ENCODE results near the gene CNTN1. TPM values are rescaled to one million over a fixed set of nuclear protein-coding genes. Genes with fewer than 3 reads are reported as not detected.

The CNTN1 gene
- total and polyA plus RNA-seq, 7 donors, result 0.10 to 1.4 (median 0.23) TPM

GRCh38 chr12:40903040-40903439 lies 210.8 kb downstream of the CNTN1 start:
- DNase-seq, result no peak
- no peak overlapping the region for H3K27ac ChIP-seq
- no peaks in the 10 kb centered on the region for H3K27me3 ChIP-seq (ENCODE audit: insufficient read depth in 3 of 3, low read length in 2 of 3)
- H3K36me3 ChIP-seq (ENCODE audit: insufficient read depth in 1 of 2, low read depth in 1 of 2), result no peaks in the 10 kb centered on the region
- H3K4me1 ChIP-seq, result no peaks in the 10 kb centered on the region
- TF ChIP-seq CTCF (IDR thresholded peaks at IDR 0.05), result no peak
- WGBS, 3 donors, result 3 to 36% (median 6%) methylated on average over 1 of the region's 1 CpG
- H3K4me3 ChIP-seq, result no peak overlapping the region
- intact Hi-C loops (cut with DNase I), result no loop called here
- H3K9me3 ChIP-seq, result no peaks in the 10 kb centered on the region
- no peak for ATAC-seq

GRCh38 chr12:40907115-40907527 lies 214.9 kb downstream of the CNTN1 start:
- no peaks in the 10 kb centered on the region for H3K27me3 ChIP-seq (ENCODE audit: insufficient read depth in 3 of 3, low read length in 2 of 3)
- H3K4me3 ChIP-seq, result no peak overlapping the region
- no peak for TF ChIP-seq CTCF (IDR thresholded peaks at IDR 0.05)
- intact Hi-C loops (cut with DNase I), result no loop called here
- DNase-seq, result no peak
- no peaks in the 10 kb centered on the region for H3K36me3 ChIP-seq (ENCODE audit: insufficient read depth in 1 of 2, low read depth in 1 of 2)
- ATAC-seq, result no peak
- no peaks in the 10 kb centered on the region for H3K9me3 ChIP-seq
- 71 to 77% (median 71%) methylated on average over 4 of the region's 4 CpGs for WGBS, 3 donors
- no peak overlapping the region for H3K27ac ChIP-seq
- no peaks in the 10 kb centered on the region for H3K4me1 ChIP-seq

GRCh38 chr12:40911676-40912075 lies 219.4 kb downstream of the CNTN1 start:
- H3K9me3 ChIP-seq, result no peaks in the 10 kb centered on the region
- no peaks in the 10 kb centered on the region for H3K27me3 ChIP-seq (ENCODE audit: insufficient read depth in 3 of 3, low read length in 2 of 3)
- no peak overlapping the region for H3K4me3 ChIP-seq
- H3K27ac ChIP-seq, result no peak overlapping the region
- no peak for TF ChIP-seq CTCF (IDR thresholded peaks at IDR 0.05)
- DNase-seq, result no peak
- intact Hi-C loops (cut with DNase I), result no loop called here
- 86 to 90% (median 89%) methylated on average over 3 of the region's 3 CpGs for WGBS, 3 donors
- ATAC-seq, result no peak
- H3K36me3 ChIP-seq (ENCODE audit: insufficient read depth in 1 of 2, low read depth in 1 of 2), result no peaks in the 10 kb centered on the region
- H3K4me1 ChIP-seq, result no peaks in the 10 kb centered on the region

GRCh38 chr12:40915172-40915571 lies 222.9 kb downstream of the CNTN1 start:
- Histone ChIP-seq H3K27ac (no peak overlapping the region), H3K36me3 (ENCODE audit: insufficient read depth in 1 of 2, low read depth in 1 of 2) (no peaks in the 10 kb centered on the region), H3K27me3 (ENCODE audit: insufficient read depth in 3 of 3, low read length in 2 of 3) (peaks cover 0 to 2% (median 0%) of the 10 kb centered on the region in 3 donors), H3K4me1 (no peaks in the 10 kb centered on the region), H3K4me3 (no peak overlapping the region), H3K9me3 (no peaks in the 10 kb centered on the region)
- 78 to 84% (median 81%) methylated on average over 2 of the region's 2 CpGs for WGBS, 3 donors
- ATAC-seq, result no peak
- no peak for TF ChIP-seq CTCF (IDR thresholded peaks at IDR 0.05)
- no peak for DNase-seq
- intact Hi-C loops (cut with DNase I), result no loop called here

GRCh38 chr12:40917561-40917960 lies 225.3 kb downstream of the CNTN1 start:
- no peaks in the 10 kb centered on the region for H3K4me1 ChIP-seq
- no peaks in the 10 kb centered on the region for H3K36me3 ChIP-seq (ENCODE audit: insufficient read depth in 1 of 2, low read depth in 1 of 2)
- H3K27me3 ChIP-seq (ENCODE audit: insufficient read depth in 3 of 3, low read length in 2 of 3), result peaks cover 0 to 2% (median 0%) of the 10 kb centered on the region in 3 donors
- WGBS, 3 donors, result 51 to 63% (median 60%) methylated on average over 6 of the region's 6 CpGs
- H3K9me3 ChIP-seq, result no peaks in the 10 kb centered on the region
- H3K4me3 ChIP-seq, result no peak overlapping the region
- intact Hi-C loops (cut with DNase I), result no loop called here
- no peak overlapping the region for H3K27ac ChIP-seq
- no peak for DNase-seq
- no peak for TF ChIP-seq CTCF (IDR thresholded peaks at IDR 0.05)
- ATAC-seq, result no peak
